ENCODE data around the gene C11orf91.

- TF ChIP-seq CTCF (conservative IDR thresholded peaks at IDR 0.05 in 1 of 2, IDR thresholded peaks at IDR 0.05 in 1 of 2; ENCODE audit: low read depth in 1 of 2, low read length in 2 of 2) (no peak), EZH2 (IDR thresholded peaks at IDR 0.05; ENCODE audit: low read length, missing control alignments) (no peak)
These were observed 3.5 kb downstream of the C11orf91 start for GRCh38 chr11:33696931-33697638.

Measured in fibroblast of lung (primary cell).